ENCODE measurements around the gene NR2F6.

Gene NR2F6

DNA sequence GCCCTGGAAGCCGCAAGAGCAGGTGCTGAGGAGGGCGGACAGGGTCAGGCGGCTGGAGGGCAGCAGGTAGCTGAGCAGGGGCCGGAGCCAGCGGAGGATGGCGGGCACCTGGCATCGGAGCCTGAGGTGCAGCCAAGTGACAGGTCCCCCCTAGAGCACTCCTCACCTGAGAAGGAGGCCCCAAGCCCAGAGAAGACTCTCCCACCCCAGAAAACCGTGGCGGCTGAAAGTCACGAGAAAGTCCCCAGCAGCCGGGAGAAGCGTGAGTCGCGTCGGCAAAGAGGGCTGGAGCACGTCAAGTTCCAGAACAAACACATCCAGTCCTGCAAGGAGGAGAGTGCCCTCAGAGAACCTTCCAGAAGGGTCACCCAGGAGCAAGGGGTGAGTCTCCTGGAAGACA, 51.1 kb downstream of the NR2F6 start:
- no peak overlapping the region for H3K4me3 ChIP-seq (ENCODE audit: low read depth, low read length)
- ChIA-PET POLR2A (no interaction called here), CTCF (no interaction called here)
- peaks cover 3 to 42% of the 10 kb centered on the region in 2 experiments; a peak in 2 of 3 replicates for H3K36me3 ChIP-seq (ENCODE audit: control insufficient read depth in 2 of 2, insufficient read depth in 1 of 2, low read length in 2 of 2)
- H3K27ac ChIP-seq (ENCODE audit: extremely low read depth, low read depth, low read length) = no peak overlapping the region
- H3K9me3 ChIP-seq (ENCODE audit: control insufficient read depth, insufficient read depth, low read depth, low read length) = no peaks in the 10 kb centered on the region
- no peak for TF ChIP-seq ZNF76 (tag by site-specific recombination; IDR thresholded peaks at IDR 0.05; ENCODE audit: borderline replicate concordance, low read depth)
- no peak for TF ChIP-seq WT1 (tag by site-specific recombination; IDR thresholded peaks at IDR 0.05)
- no peak for TF ChIP-seq ZNF785 (tag by site-specific recombination; IDR thresholded peaks at IDR 0.05)
- no peak for TF ChIP-seq BCL11A (tag by site-specific recombination; IDR thresholded peaks at IDR 0.05; ENCODE audit: low read depth)
- TF ChIP-seq ZNF626 (tag by site-specific recombination; IDR thresholded peaks at IDR 0.05) = no peak
- TF ChIP-seq, protein P1, sequence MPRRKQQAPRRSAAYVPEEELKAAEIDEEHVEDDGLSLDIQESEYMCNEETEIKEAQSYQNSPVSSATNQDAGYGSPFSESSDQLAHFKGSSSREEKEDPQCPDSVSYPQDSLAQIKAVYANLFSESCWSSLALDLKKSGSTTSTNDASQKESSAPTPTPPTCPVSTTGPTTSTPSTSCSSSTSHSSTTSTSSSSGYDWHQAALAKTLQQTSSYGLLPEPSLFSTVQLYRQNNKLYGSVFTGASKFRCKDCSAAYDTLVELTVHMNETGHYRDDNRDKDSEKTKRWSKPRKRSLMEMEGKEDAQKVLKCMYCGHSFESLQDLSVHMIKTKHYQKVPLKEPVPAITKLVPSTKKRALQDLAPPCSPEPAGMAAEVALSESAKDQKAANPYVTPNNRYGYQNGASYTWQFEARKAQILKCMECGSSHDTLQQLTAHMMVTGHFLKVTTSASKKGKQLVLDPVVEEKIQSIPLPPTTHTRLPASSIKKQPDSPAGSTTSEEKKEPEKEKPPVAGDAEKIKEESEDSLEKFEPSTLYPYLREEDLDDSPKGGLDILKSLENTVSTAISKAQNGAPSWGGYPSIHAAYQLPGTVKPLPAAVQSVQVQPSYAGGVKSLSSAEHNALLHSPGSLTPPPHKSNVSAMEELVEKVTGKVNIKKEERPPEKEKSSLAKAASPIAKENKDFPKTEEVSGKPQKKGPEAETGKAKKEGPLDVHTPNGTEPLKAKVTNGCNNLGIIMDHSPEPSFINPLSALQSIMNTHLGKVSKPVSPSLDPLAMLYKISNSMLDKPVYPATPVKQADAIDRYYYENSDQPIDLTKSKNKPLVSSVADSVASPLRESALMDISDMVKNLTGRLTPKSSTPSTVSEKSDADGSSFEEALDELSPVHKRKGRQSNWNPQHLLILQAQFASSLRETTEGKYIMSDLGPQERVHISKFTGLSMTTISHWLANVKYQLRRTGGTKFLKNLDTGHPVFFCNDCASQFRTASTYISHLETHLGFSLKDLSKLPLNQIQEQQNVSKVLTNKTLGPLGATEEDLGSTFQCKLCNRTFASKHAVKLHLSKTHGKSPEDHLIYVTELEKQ (tag by site-specific recombination; IDR thresholded peaks at IDR 0.05; ENCODE audit: borderline replicate concordance) = no peak
- no peak for TF ChIP-seq ZNF274 (IDR thresholded peaks at IDR 0.05; ENCODE audit: low read length)
- no peak for TF ChIP-seq ZNF274 (tag by site-specific recombination; IDR thresholded peaks at IDR 0.05; ENCODE audit: borderline replicate concordance)
- TF ChIP-seq ZFP3 (tag by site-specific recombination; IDR thresholded peaks at IDR 0.05; ENCODE audit: low read depth) = no peak
- TF ChIP-seq, protein P2, sequence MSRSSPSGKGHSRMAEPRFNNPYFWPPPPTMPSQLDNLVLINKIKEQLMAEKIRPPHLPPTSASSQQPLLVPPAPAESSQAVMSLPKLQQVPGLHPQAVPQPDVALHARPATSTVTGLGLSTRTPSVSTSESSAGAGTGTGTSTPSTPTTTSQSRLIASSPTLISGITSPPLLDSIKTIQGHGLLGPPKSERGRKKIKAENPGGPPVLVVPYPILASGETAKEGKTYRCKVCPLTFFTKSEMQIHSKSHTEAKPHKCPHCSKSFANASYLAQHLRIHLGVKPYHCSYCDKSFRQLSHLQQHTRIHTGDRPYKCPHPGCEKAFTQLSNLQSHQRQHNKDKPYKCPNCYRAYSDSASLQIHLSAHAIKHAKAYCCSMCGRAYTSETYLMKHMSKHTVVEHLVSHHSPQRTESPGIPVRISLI (tag by site-specific recombination; IDR thresholded peaks at IDR 0.05) = no peak
- no peak for TF ChIP-seq ZNF248 (tag by site-specific recombination; IDR thresholded peaks at IDR 0.05)
- TF ChIP-seq ZNF624 (tag by site-specific recombination; IDR thresholded peaks at IDR 0.05) = no peak
- no peak for TF ChIP-seq ZNF214 (tag by site-specific recombination; IDR thresholded peaks at IDR 0.05; ENCODE audit: borderline replicate concordance)
- no peak for TF ChIP-seq ZNF2 (tag by site-specific recombination; IDR thresholded peaks at IDR 0.05)
- TF ChIP-seq ZNF184 (tag by site-specific recombination; IDR thresholded peaks at IDR 0.05) = no peak
- TF ChIP-seq, protein P3, sequence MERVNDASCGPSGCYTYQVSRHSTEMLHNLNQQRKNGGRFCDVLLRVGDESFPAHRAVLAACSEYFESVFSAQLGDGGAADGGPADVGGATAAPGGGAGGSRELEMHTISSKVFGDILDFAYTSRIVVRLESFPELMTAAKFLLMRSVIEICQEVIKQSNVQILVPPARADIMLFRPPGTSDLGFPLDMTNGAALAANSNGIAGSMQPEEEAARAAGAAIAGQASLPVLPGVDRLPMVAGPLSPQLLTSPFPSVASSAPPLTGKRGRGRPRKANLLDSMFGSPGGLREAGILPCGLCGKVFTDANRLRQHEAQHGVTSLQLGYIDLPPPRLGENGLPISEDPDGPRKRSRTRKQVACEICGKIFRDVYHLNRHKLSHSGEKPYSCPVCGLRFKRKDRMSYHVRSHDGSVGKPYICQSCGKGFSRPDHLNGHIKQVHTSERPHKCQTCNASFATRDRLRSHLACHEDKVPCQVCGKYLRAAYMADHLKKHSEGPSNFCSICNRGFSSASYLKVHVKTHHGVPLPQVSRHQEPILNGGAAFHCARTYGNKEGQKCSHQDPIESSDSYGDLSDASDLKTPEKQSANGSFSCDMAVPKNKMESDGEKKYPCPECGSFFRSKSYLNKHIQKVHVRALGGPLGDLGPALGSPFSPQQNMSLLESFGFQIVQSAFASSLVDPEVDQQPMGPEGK (tag by site-specific recombination; IDR thresholded peaks at IDR 0.05) = no peak
- TF ChIP-seq, protein P4, sequence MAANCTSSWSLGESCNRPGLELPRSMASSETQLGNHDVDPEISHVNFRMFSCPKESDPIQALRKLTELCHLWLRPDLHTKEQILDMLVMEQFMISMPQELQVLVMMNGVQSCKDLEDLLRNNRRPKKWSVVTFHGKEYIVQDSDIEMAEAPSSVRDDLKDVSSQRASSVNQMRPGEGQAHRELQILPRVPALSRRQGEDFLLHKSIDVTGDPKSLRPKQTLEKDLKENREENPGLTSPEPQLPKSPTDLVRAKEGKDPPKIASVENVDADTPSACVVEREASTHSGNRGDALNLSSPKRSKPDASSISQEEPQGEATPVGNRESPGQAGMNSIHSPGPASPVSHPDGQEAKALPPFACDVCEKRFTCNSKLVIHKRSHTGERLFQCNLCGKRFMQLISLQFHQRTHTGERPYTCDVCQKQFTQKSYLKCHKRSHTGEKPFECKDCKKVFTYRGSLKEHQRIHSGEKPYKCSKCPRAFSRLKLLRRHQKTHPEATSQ (tag by site-specific recombination; IDR thresholded peaks at IDR 0.05) = no peak
- TF ChIP-seq ZSCAN30 (tag by site-specific recombination; IDR thresholded peaks at IDR 0.05) = no peak
- no peaks in the 10 kb centered on the region for H3K4me1 ChIP-seq (ENCODE audit: control insufficient read depth, insufficient read depth, low read length)

DNA sequence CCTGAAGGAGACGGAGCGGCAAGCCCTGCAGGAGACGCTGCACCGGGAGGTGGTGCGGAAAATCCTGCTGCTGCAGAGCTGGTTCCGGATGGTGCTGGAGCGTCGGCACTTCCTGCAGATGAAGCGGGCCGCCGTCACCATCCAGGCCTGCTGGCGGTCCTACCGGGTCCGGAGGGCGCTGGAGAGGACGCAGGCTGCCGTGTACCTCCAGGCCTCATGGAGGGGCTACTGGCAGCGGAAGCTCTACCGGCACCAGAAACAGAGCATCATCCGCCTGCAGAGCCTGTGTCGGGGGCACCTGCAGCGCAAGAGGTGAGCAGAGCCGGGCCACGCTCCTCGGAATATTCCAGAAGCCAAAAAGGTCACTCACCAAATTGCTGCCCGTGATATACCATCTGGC, 53.0 kb downstream of the NR2F6 start:
- POLR2A ChIA-PET = no interaction called here
- H3K27ac ChIP-seq (ENCODE audit: extremely low read depth, low read depth, low read length) = no peak overlapping the region
- CTCF ChIA-PET = no interaction called here
- no peaks in the 10 kb centered on the region for H3K9me3 ChIP-seq (ENCODE audit: control insufficient read depth, insufficient read depth, low read depth, low read length)
- H3K4me3 ChIP-seq (ENCODE audit: low read depth, low read length) = no peak overlapping the region
- H3K4me1 ChIP-seq (ENCODE audit: control insufficient read depth, insufficient read depth, low read length) = no peaks in the 10 kb centered on the region
- H3K36me3 ChIP-seq (ENCODE audit: control insufficient read depth in 2 of 2, insufficient read depth in 1 of 2, low read length in 2 of 2) = peaks cover 3 to 50% of the 10 kb centered on the region in 2 experiments; a peak in 2 of 3 replicates
- TF ChIP-seq ZNF514 (tag by site-specific recombination; IDR thresholded peaks at IDR 0.05) = no peak
- no peak for TF ChIP-seq ZNF473 (tag by site-specific recombination; IDR thresholded peaks at IDR 0.05)
- no peak for TF ChIP-seq ZNF837 (tag by site-specific recombination; IDR thresholded peaks at IDR 0.05)
- no peak for TF ChIP-seq ZNF521 (tag by site-specific recombination; IDR thresholded peaks at IDR 0.05)
- no peak for TF ChIP-seq ZNF404 (tag by site-specific recombination; IDR thresholded peaks at IDR 0.05)
- no peak for TF ChIP-seq ZNF214 (tag by site-specific recombination; IDR thresholded peaks at IDR 0.05; ENCODE audit: borderline replicate concordance)
- no peak for TF ChIP-seq ZNF350 (tag by site-specific recombination; IDR thresholded peaks at IDR 0.05)
- no peak for TF ChIP-seq SCRT1 (tag by site-specific recombination; IDR thresholded peaks at IDR 0.05; ENCODE audit: borderline replicate concordance)
- TF ChIP-seq ZNF155 (tag by site-specific recombination; IDR thresholded peaks at IDR 0.05) = no peak
- no peak for TF ChIP-seq ZNF19 (tag by site-specific recombination; IDR thresholded peaks at IDR 0.05; ENCODE audit: low read depth)
- no peak for TF ChIP-seq ZBTB48 (tag by site-specific recombination; IDR thresholded peaks at IDR 0.05)

Data from HEK293 (cell line).